GM21447 (cell line): ENCODE results near the gene CDPF1.
A peak's percentile ranks its signal among the peaks of the same experiment; 100 is the strongest.

Experiments used
- ATAC-seq: cut with Tn5 transposase; IDR thresholded peaks from one replicate; pipeline ENCODE4 v1.9.1; 2021; ENCODE audit not compliant: unreplicated experiment

Gene CDPF1

GRCh38 chr22:46250035-46250782 lies at the start of gene CDPF1:
Gene CDPF1, minus strand, starts transcription at chr22:46250293. Its CDS starts 2,009 bp downstream, at chr22:46248284.
- peak; percentile 77 for ATAC-seq

- no peak for ATAC-seq
Observed at GRCh38 chr22:46299101-46299500, 49.0 kb upstream of the CDPF1 start.

GRCh38 chr22:46297151-46297812 lies 47.2 kb upstream of the CDPF1 start:
- ATAC-seq: peak; percentile 19

GRCh38 chr22:46296257-46297150 lies 46.4 kb upstream of the CDPF1 start, which contains the start of gene GTSE1:
Gene GTSE1, plus strand, starts transcription at chr22:46296870. Its CDS starts 531 bp downstream, at chr22:46297401.
- ATAC-seq: peak; percentile 83

GRCh38 chr22:46295277-46295971 lies 45.3 kb upstream of the CDPF1 start:
- ATAC-seq: no peak

GRCh38 chr22:46294784-46295183 lies 44.7 kb upstream of the CDPF1 start:
- no peak for ATAC-seq

GRCh38 chr22:46293577-46294260 lies 43.6 kb upstream of the CDPF1 start:
- ATAC-seq: no peak

GRCh38 chr22:46292732-46293131 lies 42.6 kb upstream of the CDPF1 start:
- ATAC-seq: no peak

- no peak for ATAC-seq
Observed at GRCh38 chr22:46292173-46292572, 42.1 kb upstream of the CDPF1 start.

GRCh38 chr22:46290843-46291785 lies 41.0 kb upstream of the CDPF1 start:
- ATAC-seq: no peak

GRCh38 chr22:46290121-46290842 lies 40.2 kb upstream of the CDPF1 start:
- no peak for ATAC-seq

- ATAC-seq: no peak
Observed at GRCh38 chr22:46289244-46289891, 39.3 kb upstream of the CDPF1 start.

- no peak for ATAC-seq
Observed at GRCh38 chr22:46288846-46289243, 38.8 kb upstream of the CDPF1 start.

- ATAC-seq: peak; percentile 87
Observed at GRCh38 chr22:46287873-46288751, 38.0 kb upstream of the CDPF1 start.

GRCh38 chr22:46286941-46287872 lies 37.1 kb upstream of the CDPF1 start:
- ATAC-seq: no peak

GRCh38 chr22:46286006-46286405 lies 35.9 kb upstream of the CDPF1 start:
- no peak for ATAC-seq
